ENCODE data around the gene RNF152. TPM values are rescaled to one million over a fixed set of nuclear protein-coding genes. Genes with fewer than 3 reads are reported as not detected.

The RNF152 gene
- polyA plus RNA-seq, 1 donor from 2014 or later = 22.9 TPM

DNA sequence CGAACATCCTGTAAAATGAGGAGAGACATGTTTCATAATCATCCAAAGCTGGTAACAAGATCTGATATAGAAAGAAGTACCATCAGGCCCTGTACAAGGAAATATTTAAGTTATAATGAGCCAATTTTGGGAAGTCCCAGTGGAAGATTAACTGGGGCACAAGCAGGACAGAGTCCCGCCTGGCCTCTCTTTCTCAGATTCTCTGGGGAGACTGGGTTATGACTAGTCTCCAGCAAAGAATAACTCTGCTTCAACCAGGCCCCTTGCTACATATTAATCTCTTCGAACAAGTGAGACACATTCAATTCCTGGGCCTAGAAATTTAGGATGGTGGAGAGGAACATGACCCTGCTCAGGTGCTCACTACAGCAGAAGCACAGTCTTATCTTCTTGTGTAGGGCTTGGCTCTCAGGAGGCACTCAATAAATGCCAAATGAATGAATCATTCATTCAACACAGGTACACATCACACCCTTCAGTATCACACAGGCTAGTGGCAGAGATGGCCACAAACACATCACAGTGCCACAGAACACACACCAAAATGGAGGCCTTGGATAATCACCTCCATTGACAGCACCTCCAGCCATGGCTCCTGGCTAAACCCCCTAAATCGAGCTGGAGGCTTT lies 46.4 kb upstream of the RNF152 start:
- Histone ChIP-seq H3K36me3 (ENCODE audit: insufficient read depth, low read length) (no peaks in the 10 kb centered on the region), H3K79me2 (replicated peaks; ENCODE audit: insufficient read depth, low read length) (no peaks in the 10 kb centered on the region), H3K27ac (ENCODE audit: low read length) (no peak overlapping the region), H2AFZ (ENCODE audit: low read depth, low read length) (no peak overlapping the region), H3K4me2 (ENCODE audit: low read length) (no peak overlapping the region), H3K9me2 (ENCODE audit: insufficient read depth, low read length) (no peaks in the 10 kb centered on the region), H4K20me1 (ENCODE audit: insufficient read depth) (no peaks in the 10 kb centered on the region), H3K4me3 (ENCODE audit: low read length) (no peak overlapping the region), H3F3A (ENCODE audit: insufficient read depth, low read length, poor library complexity, severe bottlenecking) (no peaks in the 10 kb centered on the region), H3K9ac (ENCODE audit: low read length) (no peak overlapping the region), H3K9me3 (ENCODE audit: low read length) (no peaks in the 10 kb centered on the region), H3K27me3 (ENCODE audit: insufficient read depth, low read depth, low read length) (no peaks in the 10 kb centered on the region)
- TF ChIP-seq SMC3 (conservative IDR thresholded peaks at IDR 0.05; ENCODE audit: poor library complexity) (no peak), MXI1 (conservative IDR thresholded peaks at IDR 0.05; ENCODE audit: poor library complexity, severe bottlenecking) (no peak), EZH2 (IDR thresholded peaks at IDR 0.05; ENCODE audit: borderline replicate concordance, insufficient read depth, low read length, poor library complexity, severe bottlenecking) (no peak), TAF1 (IDR thresholded peaks at IDR 0.05; ENCODE audit: low read depth) (no peak), EP300 (conservative IDR thresholded peaks at IDR 0.05; ENCODE audit: poor library complexity, severe bottlenecking) (no peak), RAD21 (conservative IDR thresholded peaks at IDR 0.05) (no peak), POLR2AphosphoS5 (IDR thresholded peaks at IDR 0.05) (no peak)
- TF ChIP-seq, protein P1, sequence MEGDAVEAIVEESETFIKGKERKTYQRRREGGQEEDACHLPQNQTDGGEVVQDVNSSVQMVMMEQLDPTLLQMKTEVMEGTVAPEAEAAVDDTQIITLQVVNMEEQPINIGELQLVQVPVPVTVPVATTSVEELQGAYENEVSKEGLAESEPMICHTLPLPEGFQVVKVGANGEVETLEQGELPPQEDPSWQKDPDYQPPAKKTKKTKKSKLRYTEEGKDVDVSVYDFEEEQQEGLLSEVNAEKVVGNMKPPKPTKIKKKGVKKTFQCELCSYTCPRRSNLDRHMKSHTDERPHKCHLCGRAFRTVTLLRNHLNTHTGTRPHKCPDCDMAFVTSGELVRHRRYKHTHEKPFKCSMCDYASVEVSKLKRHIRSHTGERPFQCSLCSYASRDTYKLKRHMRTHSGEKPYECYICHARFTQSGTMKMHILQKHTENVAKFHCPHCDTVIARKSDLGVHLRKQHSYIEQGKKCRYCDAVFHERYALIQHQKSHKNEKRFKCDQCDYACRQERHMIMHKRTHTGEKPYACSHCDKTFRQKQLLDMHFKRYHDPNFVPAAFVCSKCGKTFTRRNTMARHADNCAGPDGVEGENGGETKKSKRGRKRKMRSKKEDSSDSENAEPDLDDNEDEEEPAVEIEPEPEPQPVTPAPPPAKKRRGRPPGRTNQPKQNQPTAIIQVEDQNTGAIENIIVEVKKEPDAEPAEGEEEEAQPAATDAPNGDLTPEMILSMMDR (IDR thresholded peaks at IDR 0.05; ENCODE audit: poor library complexity, severe bottlenecking) = no peak
- TF ChIP-seq, protein P2, sequence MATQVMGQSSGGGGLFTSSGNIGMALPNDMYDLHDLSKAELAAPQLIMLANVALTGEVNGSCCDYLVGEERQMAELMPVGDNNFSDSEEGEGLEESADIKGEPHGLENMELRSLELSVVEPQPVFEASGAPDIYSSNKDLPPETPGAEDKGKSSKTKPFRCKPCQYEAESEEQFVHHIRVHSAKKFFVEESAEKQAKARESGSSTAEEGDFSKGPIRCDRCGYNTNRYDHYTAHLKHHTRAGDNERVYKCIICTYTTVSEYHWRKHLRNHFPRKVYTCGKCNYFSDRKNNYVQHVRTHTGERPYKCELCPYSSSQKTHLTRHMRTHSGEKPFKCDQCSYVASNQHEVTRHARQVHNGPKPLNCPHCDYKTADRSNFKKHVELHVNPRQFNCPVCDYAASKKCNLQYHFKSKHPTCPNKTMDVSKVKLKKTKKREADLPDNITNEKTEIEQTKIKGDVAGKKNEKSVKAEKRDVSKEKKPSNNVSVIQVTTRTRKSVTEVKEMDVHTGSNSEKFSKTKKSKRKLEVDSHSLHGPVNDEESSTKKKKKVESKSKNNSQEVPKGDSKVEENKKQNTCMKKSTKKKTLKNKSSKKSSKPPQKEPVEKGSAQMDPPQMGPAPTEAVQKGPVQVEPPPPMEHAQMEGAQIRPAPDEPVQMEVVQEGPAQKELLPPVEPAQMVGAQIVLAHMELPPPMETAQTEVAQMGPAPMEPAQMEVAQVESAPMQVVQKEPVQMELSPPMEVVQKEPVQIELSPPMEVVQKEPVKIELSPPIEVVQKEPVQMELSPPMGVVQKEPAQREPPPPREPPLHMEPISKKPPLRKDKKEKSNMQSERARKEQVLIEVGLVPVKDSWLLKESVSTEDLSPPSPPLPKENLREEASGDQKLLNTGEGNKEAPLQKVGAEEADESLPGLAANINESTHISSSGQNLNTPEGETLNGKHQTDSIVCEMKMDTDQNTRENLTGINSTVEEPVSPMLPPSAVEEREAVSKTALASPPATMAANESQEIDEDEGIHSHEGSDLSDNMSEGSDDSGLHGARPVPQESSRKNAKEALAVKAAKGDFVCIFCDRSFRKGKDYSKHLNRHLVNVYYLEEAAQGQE (IDR thresholded peaks at IDR 0.05; ENCODE audit: borderline replicate concordance) = no peak

- Histone ChIP-seq H3K4me3 (ENCODE audit: low read length) (no peak overlapping the region), H3K27me3 (ENCODE audit: insufficient read depth, low read depth, low read length) (no peaks in the 10 kb centered on the region), H3K36me3 (ENCODE audit: insufficient read depth, low read length) (no peaks in the 10 kb centered on the region), H3K4me2 (ENCODE audit: low read length) (no peak overlapping the region), H4K20me1 (ENCODE audit: insufficient read depth) (no peaks in the 10 kb centered on the region), H3K79me2 (replicated peaks; ENCODE audit: insufficient read depth, low read length) (no peaks in the 10 kb centered on the region), H3K9me3 (ENCODE audit: low read length) (no peaks in the 10 kb centered on the region), H3K27ac (ENCODE audit: low read length) (no peak overlapping the region), H3K9me2 (ENCODE audit: insufficient read depth, low read length) (no peaks in the 10 kb centered on the region), H2AFZ (ENCODE audit: low read depth, low read length) (no peak overlapping the region), H3K9ac (ENCODE audit: low read length) (no peak overlapping the region), H3F3A (ENCODE audit: insufficient read depth, low read length, poor library complexity, severe bottlenecking) (no peaks in the 10 kb centered on the region)
- TF ChIP-seq EZH2 (IDR thresholded peaks at IDR 0.05; ENCODE audit: borderline replicate concordance, insufficient read depth, low read length, poor library complexity, severe bottlenecking) (no peak), SMC3 (conservative IDR thresholded peaks at IDR 0.05; ENCODE audit: poor library complexity) (no peak), TAF1 (IDR thresholded peaks at IDR 0.05; ENCODE audit: low read depth) (no peak), RAD21 (conservative IDR thresholded peaks at IDR 0.05) (no peak), MXI1 (conservative IDR thresholded peaks at IDR 0.05; ENCODE audit: poor library complexity, severe bottlenecking) (no peak), POLR2AphosphoS5 (IDR thresholded peaks at IDR 0.05) (no peak), EP300 (conservative IDR thresholded peaks at IDR 0.05; ENCODE audit: poor library complexity, severe bottlenecking) (no peak)
- TF ChIP-seq, protein P1 (IDR thresholded peaks at IDR 0.05; ENCODE audit: poor library complexity, severe bottlenecking) = no peak
- TF ChIP-seq, protein P2 (IDR thresholded peaks at IDR 0.05; ENCODE audit: borderline replicate concordance) = no peak
These were observed 42.6 kb upstream of the RNF152 start for GRCh38 chr18:61935362-61935761.
